NCI-H748 (cell line): ENCODE results near the gene MAGEC2.

Experiments
- DNase-seq: peaks from one replicate; lab custom pipeline; 2025; ENCODE audit not compliant: unreplicated experiment; lab: John Stamatoyannopoulos, UW

MAGEC2 gene, protein sequence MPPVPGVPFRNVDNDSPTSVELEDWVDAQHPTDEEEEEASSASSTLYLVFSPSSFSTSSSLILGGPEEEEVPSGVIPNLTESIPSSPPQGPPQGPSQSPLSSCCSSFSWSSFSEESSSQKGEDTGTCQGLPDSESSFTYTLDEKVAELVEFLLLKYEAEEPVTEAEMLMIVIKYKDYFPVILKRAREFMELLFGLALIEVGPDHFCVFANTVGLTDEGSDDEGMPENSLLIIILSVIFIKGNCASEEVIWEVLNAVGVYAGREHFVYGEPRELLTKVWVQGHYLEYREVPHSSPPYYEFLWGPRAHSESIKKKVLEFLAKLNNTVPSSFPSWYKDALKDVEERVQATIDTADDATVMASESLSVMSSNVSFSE

DNA sequence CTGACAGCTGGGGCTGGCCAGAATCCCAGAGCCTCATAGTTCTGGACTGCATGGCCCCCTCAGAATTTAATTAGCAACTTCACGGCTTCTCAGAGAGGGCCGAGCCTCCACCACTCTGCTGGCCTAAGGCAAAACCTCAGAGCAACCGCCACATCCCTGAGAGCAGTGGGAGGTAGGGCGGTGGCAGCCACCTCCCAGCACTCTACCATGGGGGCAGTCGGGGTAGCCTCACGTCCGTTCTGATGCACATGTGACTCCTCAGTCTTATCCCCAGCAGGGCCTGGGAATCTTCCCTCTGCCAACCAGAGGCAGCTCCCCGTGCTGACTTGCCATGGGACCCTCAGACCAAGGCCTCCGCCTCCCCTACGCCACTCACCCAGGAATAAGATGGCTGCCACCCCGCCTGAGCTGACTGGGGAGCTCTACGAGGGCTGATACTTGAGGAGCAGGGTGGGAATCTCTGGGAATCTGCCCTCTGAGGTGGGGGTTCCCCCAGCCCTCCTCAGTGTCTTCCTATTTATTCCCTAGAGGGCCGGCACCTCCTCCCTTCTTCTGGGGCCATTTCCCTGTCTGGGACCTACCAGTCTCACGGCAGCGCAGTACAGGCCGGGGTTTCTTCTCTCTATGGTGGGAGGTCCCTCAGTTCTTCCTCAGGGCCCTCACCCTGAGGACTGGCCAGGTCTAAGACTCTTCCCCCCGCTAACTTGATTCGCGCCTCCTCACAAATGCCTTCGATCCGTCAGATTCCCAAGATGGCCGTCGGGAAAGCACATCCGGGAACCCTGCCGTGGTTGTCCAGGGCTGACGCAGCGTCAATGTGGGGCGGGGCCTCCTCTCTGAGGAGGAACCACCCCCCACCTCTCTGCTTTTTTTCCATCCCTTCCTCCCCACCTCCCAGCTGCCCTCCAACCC, at the start of gene MAGEC2:
MAGEC2 (minus strand) TSS at position 769 of the 912 bp plus-strand sequence. CDS start 1,303 bp downstream, outside the sequence.
- DNase-seq = no peak

DNA sequence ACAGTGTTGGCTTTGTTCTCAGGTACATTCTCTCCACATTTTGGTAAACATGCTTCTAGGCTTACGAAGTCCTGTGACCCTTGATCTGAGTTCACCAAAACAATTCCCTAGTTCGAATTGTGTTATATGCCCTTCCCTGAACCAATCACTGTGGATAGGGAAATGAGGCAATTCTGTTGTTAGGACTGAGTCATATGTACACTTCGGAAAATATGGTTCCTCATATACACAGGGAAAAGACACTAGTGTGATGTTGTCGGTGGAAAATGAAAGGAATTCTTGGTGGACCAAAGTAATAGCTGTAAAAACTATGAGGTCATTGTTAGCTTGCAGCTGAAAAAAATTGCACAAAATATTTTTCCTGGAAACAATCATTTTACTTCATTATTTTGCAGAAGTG, 46.6 kb upstream of the MAGEC2 start:
- DNase-seq = no peak

GRCh38 chrX:142251202-142251601, 46.1 kb upstream of the MAGEC2 start:
- DNase-seq = no peak

GRCh38 chrX:142250502-142250901, 45.4 kb upstream of the MAGEC2 start:
- peak; percentile 26 for DNase-seq

DNA sequence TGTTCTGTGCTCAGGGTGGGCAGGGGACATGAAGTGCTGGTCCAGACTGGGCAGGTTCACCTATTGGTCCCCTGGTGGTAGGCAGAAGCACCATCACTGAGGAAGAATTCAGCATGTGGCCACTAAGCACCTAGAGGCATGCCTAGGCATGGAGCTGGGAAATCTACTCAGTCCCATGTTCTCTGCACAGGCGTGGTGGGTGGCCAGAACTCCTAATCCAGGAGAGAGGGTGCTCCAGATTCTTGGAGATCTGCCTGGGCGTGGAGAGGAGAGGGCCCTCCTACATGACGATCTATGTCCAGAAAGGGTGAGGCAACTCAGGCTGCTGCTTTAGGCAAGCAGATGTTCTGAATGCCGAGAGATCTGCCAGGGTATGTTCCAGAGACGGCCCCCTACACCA, 44.6 kb upstream of the MAGEC2 start:
- no peak for DNase-seq

GRCh38 chrX:142244568-142244967, 39.5 kb upstream of the MAGEC2 start:
- DNase-seq = no peak

DNA sequence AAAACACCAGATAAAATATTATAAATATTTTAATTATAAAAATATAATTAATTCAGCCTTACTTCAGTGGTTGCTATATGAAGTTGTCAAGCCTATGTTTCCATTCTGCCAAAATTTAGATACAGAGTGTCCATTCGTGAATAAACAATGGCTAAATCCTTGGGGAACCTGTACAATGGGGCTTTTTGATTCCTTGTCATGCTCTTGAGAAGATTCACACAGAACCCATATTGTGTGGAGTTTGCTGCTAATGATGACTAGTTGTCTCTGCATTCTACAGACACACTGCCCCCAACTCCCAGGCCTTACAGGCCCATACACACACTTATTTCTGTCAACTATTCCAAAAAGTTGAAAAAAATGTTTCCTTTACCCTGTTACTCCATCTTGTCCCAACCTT, 33.4 kb upstream of the MAGEC2 start:
- no peak for DNase-seq

GRCh38 chrX:142233400-142233799, 28.3 kb upstream of the MAGEC2 start:
- no peak for DNase-seq

GRCh38 chrX:142214081-142214480, 9.0 kb upstream of the MAGEC2 start:
- no peak for DNase-seq

DNA sequence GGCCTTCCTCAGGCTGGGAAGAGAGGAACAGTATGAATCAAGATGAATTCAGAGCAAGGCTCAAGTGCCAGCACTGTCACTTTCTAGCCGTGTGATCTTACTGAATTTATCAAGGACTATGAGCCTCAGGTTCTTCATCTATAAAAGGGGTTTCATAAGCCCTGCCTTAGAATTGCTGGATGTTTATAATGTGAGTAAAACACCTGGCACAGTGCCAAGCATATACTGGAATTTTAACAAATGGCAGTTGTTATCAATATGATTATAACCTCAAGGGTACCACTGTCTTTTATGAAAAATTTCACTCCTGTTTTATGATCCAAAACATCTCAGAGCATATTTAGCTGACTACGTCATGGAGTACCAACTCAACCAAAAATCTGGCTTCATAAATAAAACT, 4.0 kb downstream of the MAGEC2 start:
- no peak for DNase-seq

- no peak for DNase-seq
Observed at GRCh38 chrX:142186103-142186502, 19.0 kb downstream of the MAGEC2 start.

DNA sequence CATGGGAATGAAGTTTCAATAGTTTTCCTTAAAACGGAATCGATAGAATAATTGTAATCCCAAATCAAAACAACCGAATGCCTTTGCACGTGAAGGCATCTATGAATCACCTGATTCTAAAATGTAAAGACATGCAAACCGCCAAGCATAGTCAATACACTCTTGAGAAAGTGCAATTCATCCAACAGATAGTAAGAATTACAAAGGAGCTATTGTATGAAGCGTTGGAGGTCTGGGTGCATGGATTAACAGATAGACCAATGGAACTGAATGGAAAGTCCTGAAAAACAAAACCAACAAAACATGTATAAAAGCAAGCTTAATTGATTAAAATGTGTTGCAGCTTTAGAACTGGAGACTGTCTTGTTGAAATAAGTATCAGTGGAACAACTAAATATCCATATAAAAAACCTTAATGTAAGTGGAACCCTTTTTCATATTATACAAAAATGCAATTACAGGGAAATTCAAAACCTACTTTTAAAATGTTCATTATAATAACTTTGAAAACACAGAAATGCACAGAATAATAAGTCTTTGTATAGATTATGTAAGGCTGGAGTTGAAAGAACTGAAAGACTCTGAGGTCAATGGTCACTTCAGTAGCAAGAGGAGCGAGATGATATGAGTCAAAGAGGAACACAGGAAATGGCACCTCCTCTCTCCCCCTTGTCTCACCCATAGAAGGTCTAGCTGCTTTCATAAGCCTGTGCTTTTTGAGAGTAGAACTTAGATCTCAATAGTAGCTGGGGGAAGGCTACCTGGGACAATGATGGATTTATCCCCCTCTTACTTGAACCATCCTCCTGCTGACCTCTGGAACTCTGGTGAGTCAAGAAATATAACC, 20.1 kb downstream of the MAGEC2 start:
- DNase-seq = no peak

GRCh38 chrX:142156567-142156966, 48.5 kb downstream of the MAGEC2 start:
- peak; percentile 85 for DNase-seq
